Hepatocyte (in vitro differentiated cells): ENCODE data around the gene MINDY4. TPM values are rescaled to one million over a fixed set of nuclear protein-coding genes. Genes with fewer than 3 reads are reported as not detected.

Experiments used
- DNase-seq: peaks from one replicate; pipeline ENCODE4 v3.0.0-alpha.2; 2016; ENCODE audit warnings: low spot score
- H2AFZ ChIP-seq: fragments of 200-600 bp; sonication (generic); 2 replicates; pipeline ENCODE4 v1.6.0; 2016; ENCODE audit warnings: antibody characterized with exemption, mild to moderate bottlenecking
- H3K27ac ChIP-seq: fragments of 200-600 bp; sonication (generic); 2 replicates; pipeline ENCODE4 v1.5.1; 2016; ENCODE audit warnings: mild to moderate bottlenecking
- H3K27me3 ChIP-seq: fragments of 200-600 bp; sonication (generic); 2 replicates; pipeline ENCODE4 v1.6.1; 2016
- H3K36me3 ChIP-seq: fragments of 200-600 bp; sonication (generic); replicated peaks from 2 replicates; pipeline ENCODE4 v1.5.1; 2016; ENCODE audit warnings: low read depth; ENCODE audit not compliant: insufficient read depth
- H3K4me1 ChIP-seq: fragments of 200-600 bp; sonication (generic); 2 replicates; pipeline ENCODE4 v1.5.1; 2016; ENCODE audit warnings: mild to moderate bottlenecking, moderate library complexity; ENCODE audit not compliant: insufficient read depth
- H3K4me2 ChIP-seq: fragments of 200-600 bp; sonication (generic); 2 replicates; pipeline ENCODE4 v1.6.0; 2016
- H3K4me3 ChIP-seq: fragments of 200-600 bp; sonication (generic); 2 replicates; pipeline ENCODE4 v1.5.1; 2016; ENCODE audit warnings: mild to moderate bottlenecking
- H3K79me2 ChIP-seq: fragments of 200-600 bp; sonication (generic); 2 replicates; pipeline ENCODE4 v1.6.0; 2017; ENCODE audit warnings: mild to moderate bottlenecking
- H3K9me2 ChIP-seq: fragments of 200-600 bp; sonication (generic); replicated peaks from 2 replicates; pipeline ENCODE4 v1.6.0; 2017; ENCODE audit warnings: mild to moderate bottlenecking; ENCODE audit not compliant: insufficient read depth
- H3K9me3 ChIP-seq: fragments of 200-600 bp; sonication (generic); 2 replicates; pipeline ENCODE4 v1.5.1; 2016; ENCODE audit warnings: low read depth, mild to moderate bottlenecking
- H4K20me1 ChIP-seq: fragments of 200-600 bp; sonication (generic); 2 replicates; pipeline ENCODE4 v1.6.0; 2016; ENCODE audit warnings: mild to moderate bottlenecking; ENCODE audit not compliant: insufficient read depth, poor library complexity, severe bottlenecking
- CTCF ChIP-seq: fragments of 200-600 bp; sonication (generic); IDR thresholded peaks from 2 replicates; pipeline ENCODE4 v1.5.1; 2016; ENCODE audit warnings: antibody characterized with exemption, mild to moderate bottlenecking; ENCODE audit not compliant: poor library complexity
- EZH2 ChIP-seq: fragments of 200-600 bp; sonication (generic); IDR thresholded peaks from 2 replicates; pipeline ENCODE4 v1.6.1; 2016; ENCODE audit warnings: antibody characterized with exemption, mild to moderate bottlenecking, borderline replicate concordance
- EZH2phosphoT487 ChIP-seq: fragments of 200-600 bp; sonication (generic); IDR thresholded peaks from one replicate; pipeline ENCODE4 v1.6.1; 2018; ENCODE audit warnings: antibody characterized with exemption, mild to moderate bottlenecking, low read depth, moderate library complexity; ENCODE audit not compliant: unreplicated experiment, severe bottlenecking
- WGBS: methylation state at CpG from one replicate; pipeline ENCODE4 v1.1.6; 2016; ENCODE audit warnings: low lambda C conversion rate; ENCODE audit errors: missing lambda C conversion rate; 5-methylcytosine and 5-hydroxymethylcytosine counted together
- polyA plus RNA-seq: library from polyadenylated mRNA; unstranded; fragments of >200 nt; fragmentation: Nextera tagmentation; extraction: Ambion mirVana; gene quantifications from 2 replicates; pipeline ENCODE4 v1.2.1, GENCODE V29; 2016
- total RNA-seq: library from RNA; depleted of rRNA; stranded (reverse); fragments of >200 nt; gene quantifications from 2 replicates; pipeline ENCODE4 v1.2.3, GENCODE V29; 2014

Gene MINDY4
- total and polyA plus RNA-seq, 2 experiments from 2014 or later, result 4.4 to 6.3 TPM

GRCh38 chr7:30900053-30900452, 128.8 kb downstream of the MINDY4 start:
- no peaks in the 10 kb centered on the region for H3K36me3 ChIP-seq
- H3K79me2 ChIP-seq, result no peaks in the 10 kb centered on the region
- H3K9me2 ChIP-seq, result no peaks in the 10 kb centered on the region
- no peaks in the 10 kb centered on the region for H3K9me3 ChIP-seq
- H3K4me3 ChIP-seq, result no peak overlapping the region
- no peaks in the 10 kb centered on the region for H4K20me1 ChIP-seq
- H3K27ac ChIP-seq, result no peak overlapping the region
- peaks cover 24% of the 10 kb centered on the region for H3K4me1 ChIP-seq
- H3K27me3 ChIP-seq, result no peaks in the 10 kb centered on the region
- no peak for DNase-seq
- WGBS, result 50% methylated on average over 9 of the region's 9 CpGs
- H2AFZ ChIP-seq, result no peak overlapping the region
- no peak overlapping the region for H3K4me2 ChIP-seq
- TF ChIP-seq CTCF, result no peak
- TF ChIP-seq EZH2, result no peak
- no peak for TF ChIP-seq EZH2phosphoT487

GRCh38 chr7:30900803-30901362, 129.7 kb downstream of the MINDY4 start:
- Histone ChIP-seq H3K9me2 (no peaks in the 10 kb centered on the region), H3K36me3 (no peaks in the 10 kb centered on the region), H3K27me3 (no peaks in the 10 kb centered on the region), H2AFZ (no peak overlapping the region), H3K79me2 (no peaks in the 10 kb centered on the region), H3K4me2 (no peak overlapping the region), H4K20me1 (no peaks in the 10 kb centered on the region), H3K4me3 (no peak overlapping the region), H3K4me1 (peaks cover 23% of the 10 kb centered on the region), H3K9me3 (no peaks in the 10 kb centered on the region), H3K27ac (no peak overlapping the region)
- DNase-seq, result no peak
- TF ChIP-seq EZH2, result no peak
- no peak for TF ChIP-seq EZH2phosphoT487
- no peak for TF ChIP-seq CTCF
- WGBS, result 91% methylated on average over 11 of the region's 11 CpGs

- H3K79me2 ChIP-seq, result no peaks in the 10 kb centered on the region
- peaks cover 18% of the 10 kb centered on the region for H3K4me1 ChIP-seq
- H3K9me2 ChIP-seq, result no peaks in the 10 kb centered on the region
- H3K4me2 ChIP-seq, result no peak overlapping the region
- no peaks in the 10 kb centered on the region for H3K36me3 ChIP-seq
- 89% methylated on average over 2 of the region's 2 CpGs for WGBS
- DNase-seq, result no peak
- TF ChIP-seq EZH2 (no peak), CTCF (no peak), EZH2phosphoT487 (no peak)
- H3K27ac ChIP-seq, result no peak overlapping the region
- H2AFZ ChIP-seq, result no peak overlapping the region
- H3K4me3 ChIP-seq, result no peak overlapping the region
- H3K9me3 ChIP-seq, result no peaks in the 10 kb centered on the region
- H4K20me1 ChIP-seq, result no peaks in the 10 kb centered on the region
- H3K27me3 ChIP-seq, result no peaks in the 10 kb centered on the region
Measured at GRCh38 chr7:30901856-30902255, 130.6 kb downstream of the MINDY4 start.

GRCh38 chr7:30902466-30902865, 131.2 kb downstream of the MINDY4 start:
- H3K4me1 ChIP-seq, result peaks cover 12% of the 10 kb centered on the region
- no peak overlapping the region for H3K4me2 ChIP-seq
- WGBS, result 82% methylated on average over 11 of the region's 11 CpGs
- H3K36me3 ChIP-seq, result no peaks in the 10 kb centered on the region
- no peak overlapping the region for H3K4me3 ChIP-seq
- no peaks in the 10 kb centered on the region for H3K79me2 ChIP-seq
- no peaks in the 10 kb centered on the region for H3K9me2 ChIP-seq
- TF ChIP-seq EZH2phosphoT487 (no peak), CTCF (no peak), EZH2 (no peak)
- H4K20me1 ChIP-seq, result no peaks in the 10 kb centered on the region
- no peak overlapping the region for H3K27ac ChIP-seq
- no peaks in the 10 kb centered on the region for H3K27me3 ChIP-seq
- H3K9me3 ChIP-seq, result no peaks in the 10 kb centered on the region
- no peak for DNase-seq
- no peak overlapping the region for H2AFZ ChIP-seq
